ENCODE measurements around the gene POMT1.

The POMT1 gene

GRCh38 chr9:131500939-131501541, 1.7 kb upstream of the POMT1 start (continued):
- TF ChIP-seq GLI4 (tag by site-specific recombination; IDR thresholded peaks at IDR 0.05) (no peak), ZNF184 (tag by site-specific recombination; IDR thresholded peaks at IDR 0.05) (no peak), ZNF211 (tag by site-specific recombination; IDR thresholded peaks at IDR 0.05; ENCODE audit: low read depth) (no peak), ZNF654 (tag by site-specific recombination; IDR thresholded peaks at IDR 0.05; ENCODE audit: low read depth) (no peak), GLIS1 (tag by site-specific recombination; IDR thresholded peaks at IDR 0.05) (peak; percentile 70), ZNF19 (tag by site-specific recombination; IDR thresholded peaks at IDR 0.05; ENCODE audit: low read depth) (no peak), ZNF555 (tag by site-specific recombination; conservative IDR thresholded peaks at IDR 0.05) (no peak), ZBTB26 (tag by site-specific recombination; optimal IDR thresholded peaks at IDR 0.05) (no peak), KLF7 (tag by site-specific recombination; IDR thresholded peaks at IDR 0.05; ENCODE audit: borderline replicate concordance) (no peak), ZNF366 (tag by site-specific recombination; conservative IDR thresholded peaks at IDR 0.05) (no peak; the same call in 1 of the 2 replicates), ZFHX2 (tag by site-specific recombination; conservative IDR thresholded peaks at IDR 0.05) (no peak), ZBTB48 (tag by site-specific recombination; IDR thresholded peaks at IDR 0.05) (peak; percentile 84), ZNF175 (tag by site-specific recombination; IDR thresholded peaks at IDR 0.05) (no peak), PRDM2 (tag by site-specific recombination; IDR thresholded peaks at IDR 0.05; ENCODE audit: borderline replicate concordance) (no peak), ZNF571 (tag by site-specific recombination; IDR thresholded peaks at IDR 0.05) (no peak), ZNF404 (tag by site-specific recombination; IDR thresholded peaks at IDR 0.05) (no peak), ZNF280D (tag by site-specific recombination; IDR thresholded peaks at IDR 0.05) (no peak), KLF8 (tag by site-specific recombination; IDR thresholded peaks at IDR 0.05) (peak; percentile 27; the same call in 1 of the 2 replicates), ZBTB8A (tag by site-specific recombination; IDR thresholded peaks at IDR 0.05) (0 out of 2 replicates have a peak, but pooled peaks have one; percentile 21), MYNN (tag by site-specific recombination; IDR thresholded peaks at IDR 0.05; ENCODE audit: borderline replicate concordance) (no peak), ZNF24 (tag by site-specific recombination; IDR thresholded peaks at IDR 0.05) (peak; percentile 47; the same call in 1 of the 2 replicates), ZSCAN18 (tag by site-specific recombination; IDR thresholded peaks at IDR 0.05) (no peak), ZNF600 (tag by site-specific recombination; IDR thresholded peaks at IDR 0.05) (peak; percentile 80), ZSCAN30 (tag by site-specific recombination; IDR thresholded peaks at IDR 0.05) (no peak), ZBTB11 (tag by site-specific recombination; conservative IDR thresholded peaks at IDR 0.05; ENCODE audit: low read depth) (no peak)
